C4-2B (cell line): Measurements from ENCODE around the gene PEAK3.

Experiments
- H3K27ac ChIP-seq: fragments of 450-650 bp; 2 replicates; pipeline ENCODE4 v1.5.1; 2017
- ZFX ChIP-seq: fragments of 450-650 bp; IDR thresholded peaks from 2 replicates; pipeline ENCODE4 v1.6.1; 2017
- TF ChIP-seq, protein P1 (sequence below): fragments of 450-650 bp; conservative IDR thresholded peaks from 2 replicates; pipeline ENCODE4 v1.5.1; 2017; ENCODE audit warnings: mild to moderate bottlenecking

The PEAK3 gene

DNA sequence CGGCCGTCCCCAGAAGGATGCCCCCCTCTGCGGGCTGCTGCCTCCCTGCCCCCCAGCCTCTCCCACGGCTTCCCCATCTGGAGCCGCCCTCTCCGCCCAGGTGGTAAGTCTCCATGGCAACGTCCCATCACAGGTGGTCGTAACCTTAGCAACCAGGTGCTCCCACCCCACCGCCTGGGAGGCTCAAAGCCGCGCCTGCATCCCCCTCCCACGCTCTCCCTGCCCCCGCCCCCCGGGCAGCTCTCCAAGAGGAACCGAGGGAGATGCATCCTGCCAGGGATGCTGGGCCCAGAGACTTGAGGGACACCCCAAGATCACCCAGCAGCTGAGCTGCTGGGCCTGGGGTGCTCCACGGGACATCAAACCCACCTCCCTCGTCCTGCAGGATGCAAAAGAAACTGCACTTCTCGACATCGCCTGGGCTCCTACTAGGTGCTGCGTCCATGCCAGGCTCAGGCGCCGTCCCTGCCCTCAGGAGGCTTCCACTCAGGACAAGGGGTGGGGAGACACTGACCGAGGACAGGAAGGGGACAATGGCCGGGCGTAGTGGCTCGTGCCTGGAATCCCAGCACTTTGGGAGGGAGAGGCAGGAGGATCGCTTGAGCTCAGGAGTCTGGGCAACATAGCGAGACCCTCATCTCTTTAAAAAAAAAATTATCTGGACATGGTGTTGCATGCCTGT lies 31.0 kb upstream of the PEAK3 start:
- TF ChIP-seq, protein P1, sequence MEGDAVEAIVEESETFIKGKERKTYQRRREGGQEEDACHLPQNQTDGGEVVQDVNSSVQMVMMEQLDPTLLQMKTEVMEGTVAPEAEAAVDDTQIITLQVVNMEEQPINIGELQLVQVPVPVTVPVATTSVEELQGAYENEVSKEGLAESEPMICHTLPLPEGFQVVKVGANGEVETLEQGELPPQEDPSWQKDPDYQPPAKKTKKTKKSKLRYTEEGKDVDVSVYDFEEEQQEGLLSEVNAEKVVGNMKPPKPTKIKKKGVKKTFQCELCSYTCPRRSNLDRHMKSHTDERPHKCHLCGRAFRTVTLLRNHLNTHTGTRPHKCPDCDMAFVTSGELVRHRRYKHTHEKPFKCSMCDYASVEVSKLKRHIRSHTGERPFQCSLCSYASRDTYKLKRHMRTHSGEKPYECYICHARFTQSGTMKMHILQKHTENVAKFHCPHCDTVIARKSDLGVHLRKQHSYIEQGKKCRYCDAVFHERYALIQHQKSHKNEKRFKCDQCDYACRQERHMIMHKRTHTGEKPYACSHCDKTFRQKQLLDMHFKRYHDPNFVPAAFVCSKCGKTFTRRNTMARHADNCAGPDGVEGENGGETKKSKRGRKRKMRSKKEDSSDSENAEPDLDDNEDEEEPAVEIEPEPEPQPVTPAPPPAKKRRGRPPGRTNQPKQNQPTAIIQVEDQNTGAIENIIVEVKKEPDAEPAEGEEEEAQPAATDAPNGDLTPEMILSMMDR: no peak
- no peak for TF ChIP-seq ZFX
- no peak overlapping the region for H3K27ac ChIP-seq

DNA sequence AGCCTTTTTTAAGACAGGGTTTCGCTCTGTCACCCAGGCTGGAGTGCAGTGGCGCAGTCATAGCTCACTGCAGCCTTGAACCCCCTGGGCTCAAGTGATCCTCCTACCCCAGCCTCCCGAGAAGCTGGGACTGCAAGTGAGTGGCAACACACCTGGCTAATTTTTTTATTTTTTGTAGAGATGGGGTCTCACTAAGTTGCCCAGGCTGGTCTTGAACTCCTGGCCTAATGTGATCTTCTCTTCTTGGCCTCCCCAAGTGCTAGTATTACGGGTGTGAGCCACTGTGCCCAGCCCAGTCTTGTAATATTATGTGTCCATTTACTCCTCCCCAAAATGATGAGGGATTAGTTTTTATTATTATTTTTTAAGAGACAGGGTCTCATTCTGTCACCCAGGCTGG lies 29.1 kb upstream of the PEAK3 start:
- no peak for TF ChIP-seq ZFX
- TF ChIP-seq, protein P1: no peak
- no peak overlapping the region for H3K27ac ChIP-seq

DNA sequence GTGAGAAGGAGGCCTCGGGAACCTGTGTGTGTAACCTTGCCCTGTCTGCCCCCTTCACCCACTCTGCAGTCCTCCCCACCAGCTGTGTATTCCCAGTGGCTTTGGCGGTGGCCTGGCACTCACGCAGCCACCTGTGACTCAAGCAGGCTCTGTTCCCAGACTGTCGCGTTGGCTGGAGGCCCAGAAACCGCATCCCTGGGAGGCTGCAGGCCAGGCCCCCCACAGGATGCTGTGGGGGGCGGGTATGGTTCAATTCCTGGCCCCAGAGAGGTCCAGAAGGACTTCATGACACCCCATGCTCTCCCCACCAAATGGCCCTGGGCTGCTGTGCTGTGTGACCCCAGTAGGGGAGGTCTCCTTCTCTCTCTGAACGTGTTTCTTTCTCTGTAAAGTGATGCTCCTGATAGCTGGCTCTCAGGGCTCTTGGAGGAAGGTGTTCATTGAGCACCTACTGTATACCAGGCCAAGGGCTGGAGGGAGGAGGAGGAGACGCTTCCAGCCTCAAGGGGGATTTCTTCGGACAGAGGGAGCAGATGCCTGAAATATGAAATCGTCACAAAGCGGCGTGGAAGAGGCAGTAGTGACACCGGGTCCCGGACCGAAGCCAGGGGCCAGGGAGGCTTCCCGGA lies 27.9 kb upstream of the PEAK3 start:
- no peak overlapping the region for H3K27ac ChIP-seq
- TF ChIP-seq, protein P1: no peak
- TF ChIP-seq ZFX: no peak

DNA sequence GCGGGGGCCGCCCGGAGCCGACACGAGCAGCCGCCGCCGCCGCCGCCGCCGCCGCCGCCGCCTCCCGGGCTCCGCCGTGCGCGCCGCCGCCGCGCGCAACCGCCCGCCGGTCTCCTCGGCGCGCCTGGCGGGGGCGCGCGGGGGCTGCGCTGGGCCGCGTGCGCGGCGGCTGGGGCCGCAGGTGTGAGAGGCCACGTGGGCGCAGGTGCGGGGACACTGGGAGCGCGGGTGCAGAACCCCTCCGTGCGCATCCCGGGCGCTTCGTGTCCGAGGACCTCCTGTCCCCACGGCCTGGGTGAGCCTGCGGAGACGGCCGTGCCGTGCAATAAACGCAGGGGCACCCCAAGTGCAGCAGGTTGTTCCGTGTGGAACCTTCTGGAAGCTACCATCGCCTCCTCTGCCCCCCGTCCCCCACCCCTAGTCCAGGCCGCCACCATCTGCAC lies 26.2 kb upstream of the PEAK3 start, which contains the start of gene LINGO3:
TSS of gene LINGO3 (minus strand) at position 41 of the 443 bp plus-strand sequence. CDS start 16,378 bp downstream, outside the sequence.
- H3K27ac ChIP-seq: no peak within 1 kb of the TSS; the same call in 1 of the 2 replicates
- TF ChIP-seq, protein P1: no peak
- no peak for TF ChIP-seq ZFX

DNA sequence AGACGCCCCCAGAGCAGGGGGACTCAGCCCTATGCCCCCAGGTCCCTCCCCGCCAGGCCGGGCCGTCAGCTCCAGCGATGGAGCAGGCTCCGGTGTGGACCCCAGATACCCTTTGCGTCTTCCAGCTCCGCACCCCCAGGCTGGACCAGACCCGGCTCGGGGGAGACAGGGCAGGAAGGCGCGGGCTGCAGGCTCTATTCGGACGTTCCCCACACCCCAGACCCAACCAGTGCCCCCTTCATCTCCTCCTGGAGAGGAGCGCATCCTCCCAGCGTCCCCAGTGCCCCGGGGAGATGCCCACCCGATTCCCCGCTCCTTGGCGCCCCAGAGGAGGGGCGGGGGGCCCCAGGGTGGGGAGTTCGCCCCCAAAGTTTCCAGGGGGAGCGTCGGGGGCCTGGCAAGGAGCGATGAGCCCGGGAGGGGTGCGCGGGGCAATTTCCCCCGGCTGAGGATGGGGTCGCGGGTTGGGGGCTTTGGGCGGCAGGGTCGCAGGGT lies 25.6 kb upstream of the PEAK3 start:
- no peak for TF ChIP-seq ZFX
- TF ChIP-seq, protein P1: no peak
- no peak overlapping the region; the same call in 1 of the 2 replicates for H3K27ac ChIP-seq

DNA sequence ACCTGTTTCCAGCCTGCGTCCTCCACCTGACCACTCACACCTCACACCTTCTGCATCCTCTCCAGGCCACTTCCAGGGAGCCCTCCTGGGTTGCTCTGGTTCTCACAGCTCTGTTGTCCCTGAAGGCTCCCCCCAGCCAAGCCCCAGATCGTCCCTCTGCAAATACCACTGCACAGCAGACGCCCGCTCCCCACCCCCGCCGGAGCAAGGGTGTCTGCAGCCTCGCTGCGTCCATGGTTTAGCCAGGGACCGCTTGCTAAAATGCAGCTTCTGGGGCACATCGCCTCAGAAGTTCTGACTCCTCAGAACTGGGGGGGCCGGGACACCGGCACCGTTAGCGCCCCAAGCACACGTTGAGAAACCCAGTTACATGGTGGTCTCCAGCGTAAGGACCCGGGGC lies 25.0 kb upstream of the PEAK3 start:
- no peak overlapping the region for H3K27ac ChIP-seq
- TF ChIP-seq, protein P1: no peak
- no peak for TF ChIP-seq ZFX

DNA sequence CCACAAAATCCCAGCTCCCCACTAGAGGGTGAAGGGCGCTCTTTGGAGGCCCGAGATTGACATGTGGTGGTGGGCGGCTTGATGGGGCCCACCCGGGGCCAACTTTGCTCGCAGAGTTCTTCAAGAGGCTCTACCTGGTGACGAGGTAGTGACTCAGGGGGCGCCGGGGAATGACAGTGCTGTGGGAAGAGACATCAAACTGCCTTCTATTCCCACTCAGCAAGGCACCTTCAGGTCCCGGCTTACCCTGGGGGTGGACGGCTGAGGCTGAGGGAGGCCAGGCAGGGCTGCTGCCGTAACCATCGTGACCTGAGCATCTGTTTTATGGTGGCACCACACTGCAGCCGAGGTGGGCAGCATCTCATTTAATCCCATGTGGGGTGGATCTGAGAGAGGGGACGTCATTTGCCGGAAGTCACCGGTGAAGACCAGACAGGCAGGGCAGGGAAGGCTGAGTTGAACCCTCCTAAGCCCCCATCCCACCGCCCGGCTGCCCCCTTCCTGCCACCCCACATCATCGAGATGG lies 24.4 kb upstream of the PEAK3 start:
- no peak for TF ChIP-seq ZFX
- TF ChIP-seq, protein P1: no peak
- no peak overlapping the region for H3K27ac ChIP-seq
